GM18907 (cell line): ENCODE measurements around the gene PDE4D.

Source experiments
- ATAC-seq: cut with Tn5 transposase; IDR thresholded peaks from one replicate; pipeline ENCODE4 v1.9.1; 2021; ENCODE audit warnings: mild to moderate bottlenecking, moderate library complexity; ENCODE audit not compliant: unreplicated experiment

The PDE4D gene

DNA sequence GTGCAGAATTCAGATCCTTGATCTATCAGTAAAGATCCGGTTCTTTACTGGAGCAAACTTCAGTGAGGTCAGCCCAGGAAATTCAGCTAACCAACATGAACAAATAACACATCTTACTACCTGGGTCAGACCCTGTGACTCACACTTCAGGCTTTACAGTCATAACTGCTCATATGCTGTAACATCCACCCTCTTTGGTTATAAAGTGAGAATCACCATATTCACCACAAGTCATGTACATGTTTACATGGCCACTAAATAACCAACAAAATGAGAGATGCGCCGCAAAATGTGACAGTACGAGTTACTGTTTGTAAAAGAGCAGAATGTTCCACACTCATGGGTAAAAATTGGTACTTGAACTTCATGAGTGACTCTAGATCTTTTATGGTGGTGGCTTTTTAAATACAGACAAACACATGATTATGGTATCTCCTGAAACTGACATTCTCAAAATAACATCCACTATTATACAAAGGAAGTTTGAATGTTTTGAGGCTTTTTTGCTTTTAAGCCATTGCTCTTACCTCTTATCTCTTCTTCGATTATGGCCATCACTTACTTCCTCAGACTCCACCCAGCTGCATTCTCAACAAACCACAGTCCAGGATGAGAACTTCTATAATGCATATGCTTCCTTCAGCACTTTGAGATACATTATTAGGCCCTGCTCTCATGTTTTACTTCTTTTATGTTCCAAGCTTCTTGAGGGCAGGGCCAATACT, 794.1 kb downstream of the PDE4D start:
- ATAC-seq = no peak

DNA sequence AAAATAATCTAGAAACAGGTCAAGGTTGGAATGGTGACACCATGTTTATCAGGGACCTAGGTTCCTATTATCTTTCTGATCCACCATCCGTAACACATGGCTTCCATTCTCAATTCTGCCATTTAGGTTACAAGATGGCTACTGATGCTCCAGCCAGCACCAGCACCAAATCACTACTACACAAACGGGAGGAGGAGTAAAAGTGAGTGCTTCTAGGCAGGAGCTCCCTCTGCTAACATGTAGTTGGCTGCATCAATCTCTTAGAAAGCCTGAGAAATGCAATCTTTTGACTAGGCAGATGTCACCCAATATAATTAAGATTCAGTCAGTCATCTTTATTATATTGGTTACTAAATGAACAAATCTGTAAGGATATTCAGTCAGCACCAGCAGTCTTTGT, 794.8 kb downstream of the PDE4D start:
- ATAC-seq = no peak

DNA sequence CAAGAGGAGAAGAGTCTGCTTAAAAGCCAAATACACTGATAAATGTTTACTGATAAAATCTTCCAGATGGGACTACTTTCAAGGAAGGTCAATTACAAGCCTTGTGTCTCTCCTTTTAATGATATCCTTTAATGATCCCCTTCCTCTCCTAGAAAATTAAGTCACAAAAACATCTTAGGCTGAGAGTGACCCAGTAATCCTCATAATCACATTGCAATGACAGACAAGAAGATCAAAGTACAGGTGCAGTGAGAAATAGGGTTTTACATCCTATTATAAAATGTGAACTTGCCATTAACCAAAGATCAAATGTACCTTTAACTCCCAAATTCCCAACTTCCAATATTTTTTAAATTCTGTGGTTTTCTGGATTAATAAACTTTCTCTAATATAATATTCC, 795.8 kb downstream of the PDE4D start:
- no peak for ATAC-seq

DNA sequence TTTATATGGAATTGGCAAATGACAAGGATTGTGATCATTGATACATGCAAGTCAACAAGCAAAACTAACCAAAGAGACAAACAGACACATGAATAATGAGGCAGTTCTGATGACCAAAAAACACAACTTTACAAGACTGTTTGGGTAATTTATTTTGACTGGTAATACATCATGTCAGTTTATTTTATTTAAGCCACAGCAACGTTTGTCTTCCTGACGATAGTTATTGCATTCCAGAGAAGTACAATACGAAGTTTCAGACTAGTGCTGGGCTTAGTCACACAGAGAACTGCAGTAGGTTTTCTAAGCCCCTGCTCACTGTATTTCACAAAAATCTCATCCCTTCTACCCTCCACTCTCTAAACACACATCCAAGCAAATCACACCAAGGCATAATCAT, 796.4 kb downstream of the PDE4D start:
- no peak for ATAC-seq

DNA sequence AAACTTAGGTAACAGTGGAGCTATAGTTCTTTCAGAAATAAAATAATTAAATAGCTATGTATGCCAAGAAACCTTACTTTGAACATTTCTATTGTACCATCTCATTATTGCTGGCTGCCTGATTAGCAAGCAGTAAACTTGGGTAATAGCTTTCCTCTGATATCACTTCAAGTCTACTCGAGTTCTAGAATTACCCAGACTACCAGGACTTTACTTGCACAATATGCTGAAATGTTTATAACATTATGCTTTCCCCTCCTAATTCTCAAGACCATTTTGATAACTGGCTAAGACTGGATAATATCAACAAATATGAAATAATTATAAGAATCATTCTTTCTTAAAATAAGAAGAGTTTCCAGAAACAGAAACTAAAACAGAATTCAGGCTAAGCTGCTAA, 798.0 kb downstream of the PDE4D start:
- no peak for ATAC-seq

DNA sequence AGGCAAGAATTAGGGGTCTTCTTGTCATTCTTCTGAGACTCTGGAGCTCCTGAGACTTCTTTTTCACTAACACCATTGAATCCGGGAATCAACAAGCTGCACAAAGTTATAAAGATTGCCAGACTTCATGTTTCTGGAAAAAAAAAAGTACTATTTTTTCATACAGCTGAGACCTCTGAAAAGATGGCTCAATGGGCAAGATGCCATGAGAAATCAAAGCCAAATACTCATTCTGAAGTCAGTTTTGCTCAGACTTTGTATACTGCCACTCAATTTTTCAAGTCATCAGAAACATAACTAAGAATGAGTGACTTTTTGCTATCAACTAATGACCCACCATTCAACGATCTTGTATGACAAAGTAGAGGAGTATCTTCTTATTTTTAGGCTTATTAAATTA, 798.7 kb downstream of the PDE4D start:
- ATAC-seq = no peak

DNA sequence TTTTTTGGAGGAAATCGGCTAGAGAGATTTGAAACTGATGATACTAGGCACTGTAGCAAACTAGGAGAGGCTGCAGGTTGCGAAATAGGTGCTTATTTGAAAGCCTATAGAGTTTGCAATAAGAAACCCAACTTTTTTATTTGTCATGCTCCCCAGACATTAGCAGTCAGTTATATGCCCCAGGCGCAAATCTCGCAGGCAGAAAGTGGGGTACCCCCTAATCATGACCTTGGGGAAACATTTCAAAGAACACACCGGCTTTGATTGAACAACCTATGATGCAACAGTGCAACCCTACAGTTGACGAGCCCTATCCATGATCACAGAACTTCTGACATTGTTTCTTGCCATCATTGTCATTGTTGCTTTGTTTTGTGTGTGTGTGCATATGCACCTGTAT, 800.2 kb downstream of the PDE4D start:
- ATAC-seq = no peak

DNA sequence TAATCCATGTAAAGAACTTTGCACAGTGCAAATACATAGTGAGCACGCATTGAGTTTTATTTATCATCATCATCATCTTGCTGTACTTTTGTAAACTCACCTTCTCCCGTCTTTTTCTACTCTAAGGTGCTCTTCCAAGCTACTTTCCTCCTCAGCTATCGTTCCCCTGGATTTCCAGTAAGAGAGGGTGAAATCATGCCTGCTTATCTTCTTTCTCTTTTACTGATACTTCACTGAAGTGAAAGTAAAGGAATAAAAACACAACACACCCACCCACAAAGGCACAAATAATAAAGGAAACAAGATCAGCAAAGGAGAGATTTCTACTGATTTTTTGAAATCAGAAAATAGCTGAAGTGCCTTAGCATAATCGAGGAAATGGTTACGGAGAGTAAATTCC, 800.8 kb downstream of the PDE4D start:
- ATAC-seq = no peak

DNA sequence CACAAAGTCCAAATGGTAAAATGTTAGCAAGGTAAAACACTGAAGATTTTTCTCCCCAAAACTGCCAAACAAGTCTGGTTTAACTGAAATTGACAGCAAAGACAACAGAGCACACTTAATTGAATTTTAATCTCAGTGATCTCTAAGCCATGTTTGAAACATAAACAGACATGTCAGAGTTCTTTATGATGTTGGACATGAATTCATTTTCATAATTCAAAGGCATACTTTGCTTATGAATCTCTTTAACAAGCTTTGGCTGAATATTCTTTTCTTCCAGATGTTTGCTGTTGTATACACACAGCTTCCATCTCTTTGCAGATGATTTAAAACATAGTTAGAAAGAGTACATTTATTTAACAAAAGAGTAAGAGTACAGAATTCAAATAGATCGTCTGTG, 801.6 kb downstream of the PDE4D start:
- no peak for ATAC-seq

DNA sequence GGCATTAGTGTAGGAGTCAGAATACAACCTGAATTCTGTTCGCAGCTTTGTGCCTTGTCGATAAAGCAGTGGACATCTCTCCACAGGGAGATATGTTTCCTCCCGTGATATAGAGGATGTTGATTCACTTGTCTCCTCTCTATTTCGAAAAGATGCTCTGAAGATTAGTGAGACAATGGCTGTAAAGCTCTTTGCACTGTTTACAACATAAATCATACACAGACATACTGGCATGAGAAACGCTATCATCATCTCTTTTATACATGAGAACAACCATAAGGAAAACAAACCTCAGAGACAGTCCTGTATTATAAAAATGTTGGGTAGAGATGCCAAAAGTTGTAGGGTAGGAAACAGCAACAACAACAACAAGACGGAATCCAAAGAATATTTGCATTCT, 803.2 kb downstream of the PDE4D start:
- no peak for ATAC-seq

DNA sequence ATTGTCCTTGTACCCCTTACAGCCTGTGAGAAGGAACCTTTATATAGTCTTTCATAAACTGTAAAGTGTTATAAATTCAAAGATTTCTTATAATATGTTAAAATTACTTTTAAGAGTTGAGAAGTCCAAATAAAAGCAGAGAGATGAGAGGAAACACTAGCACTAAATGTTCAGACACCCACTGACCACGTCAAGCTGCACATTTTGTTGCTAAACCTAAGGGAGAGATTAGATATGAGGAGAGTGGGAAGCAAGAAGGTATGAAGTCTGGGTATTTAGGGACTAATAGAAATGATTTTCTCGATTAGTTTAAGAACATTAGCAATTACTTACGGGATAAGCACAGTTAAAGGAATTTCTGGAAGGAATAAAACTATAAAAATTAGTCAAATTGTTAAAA, 803.8 kb downstream of the PDE4D start:
- no peak for ATAC-seq

DNA sequence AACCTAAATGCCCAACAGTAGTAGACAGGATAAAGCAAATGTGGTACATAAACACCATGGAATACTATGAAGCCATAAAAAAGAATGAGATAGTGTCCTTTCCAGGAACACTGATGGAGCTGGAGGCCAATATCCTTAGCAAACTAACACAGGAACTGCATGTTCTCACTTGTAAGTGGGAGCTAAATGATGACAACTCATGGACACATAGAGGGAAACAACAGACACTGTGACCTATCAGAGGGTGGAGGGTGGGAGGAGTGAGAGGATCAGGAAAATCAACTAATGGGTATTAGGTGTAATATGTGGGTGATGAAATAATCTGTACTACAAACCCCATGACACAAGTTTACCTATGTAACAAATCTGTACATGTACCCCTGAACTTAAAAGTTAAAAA, 805.0 kb downstream of the PDE4D start:
- ATAC-seq = no peak

DNA sequence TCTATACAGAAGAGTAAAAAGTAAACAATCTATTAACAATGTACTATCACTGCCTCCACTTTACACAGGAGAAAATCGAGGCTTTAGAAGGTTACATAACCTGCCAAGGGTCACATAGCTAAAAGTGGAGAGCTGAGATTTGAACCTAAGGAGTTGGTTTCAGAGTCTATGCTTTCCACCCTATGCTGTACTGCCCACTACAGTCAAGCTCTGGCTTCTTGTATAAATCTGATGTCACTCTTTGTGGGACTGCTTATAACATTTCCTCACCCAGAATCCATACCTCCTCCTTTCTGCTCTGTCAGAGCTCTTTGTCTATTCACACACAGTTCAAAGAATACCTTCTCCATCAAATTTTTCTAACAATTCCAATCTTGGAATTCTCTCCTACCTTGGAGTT, 807.5 kb downstream of the PDE4D start:
- no peak for ATAC-seq

DNA sequence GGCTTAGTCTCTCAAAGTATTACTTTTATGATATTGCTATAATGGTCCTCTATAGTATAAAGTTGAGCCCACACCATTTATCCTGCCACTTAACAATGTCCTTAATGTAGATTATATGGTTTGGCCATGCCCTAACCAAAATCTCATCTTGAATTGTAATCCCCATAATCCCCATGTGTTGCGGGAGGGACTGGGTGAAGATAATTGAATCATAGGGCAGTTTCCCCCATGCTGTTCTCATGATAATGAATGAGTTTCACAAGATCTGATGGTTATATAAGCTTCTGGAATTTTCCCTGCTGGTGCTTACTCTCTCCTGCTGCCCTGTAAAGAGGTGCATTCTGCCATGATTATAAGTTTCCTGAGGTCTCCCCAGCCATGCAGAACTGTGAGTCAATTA, 811.8 kb downstream of the PDE4D start:
- no peak for ATAC-seq

DNA sequence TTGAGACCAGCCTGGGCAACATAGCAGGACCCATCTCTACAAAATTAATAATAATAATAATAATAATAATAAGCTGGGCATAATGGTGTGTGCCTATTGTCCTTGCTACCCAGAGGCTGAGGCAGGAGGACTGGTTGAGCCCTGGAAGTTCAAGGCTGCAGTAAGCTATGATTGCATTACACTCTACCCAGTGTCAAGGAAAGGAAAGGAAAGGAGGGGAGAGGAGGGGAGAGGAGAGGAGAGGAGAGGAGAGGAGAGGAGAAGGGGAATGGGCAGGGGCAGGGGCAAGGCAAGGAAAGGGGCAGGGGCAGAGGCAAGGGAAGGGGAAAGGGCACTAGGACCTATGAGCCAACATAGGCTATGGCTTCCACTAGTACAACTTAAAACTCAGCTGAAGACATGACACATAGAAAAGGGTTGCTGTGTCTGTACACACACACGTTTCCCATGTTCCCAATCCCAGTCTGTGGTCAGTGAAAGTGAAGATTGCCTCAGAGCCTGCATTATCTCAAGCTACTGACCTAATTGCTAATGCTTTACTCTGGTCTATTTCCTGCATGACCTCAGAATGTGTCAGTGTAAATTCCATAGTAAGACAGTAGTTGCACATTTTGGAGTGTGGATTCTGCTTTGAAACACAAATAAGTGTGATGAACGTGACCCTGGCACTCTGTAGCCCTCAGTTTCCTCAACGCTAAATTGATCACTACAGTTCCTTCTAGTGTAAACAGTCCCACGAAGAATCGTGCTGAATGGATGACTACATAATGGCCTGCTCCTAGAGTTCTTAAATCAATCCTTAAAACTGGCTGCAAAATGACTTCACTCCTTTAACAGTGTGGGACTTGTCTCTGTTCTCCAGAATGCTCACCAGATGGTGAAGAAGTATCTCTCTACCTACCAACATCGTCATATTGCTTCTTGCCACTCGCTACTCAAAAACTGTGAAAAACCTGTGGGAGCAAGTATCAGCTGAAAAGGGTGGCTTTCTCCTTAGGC, 813.6 kb downstream of the PDE4D start:
- ATAC-seq = no peak

DNA sequence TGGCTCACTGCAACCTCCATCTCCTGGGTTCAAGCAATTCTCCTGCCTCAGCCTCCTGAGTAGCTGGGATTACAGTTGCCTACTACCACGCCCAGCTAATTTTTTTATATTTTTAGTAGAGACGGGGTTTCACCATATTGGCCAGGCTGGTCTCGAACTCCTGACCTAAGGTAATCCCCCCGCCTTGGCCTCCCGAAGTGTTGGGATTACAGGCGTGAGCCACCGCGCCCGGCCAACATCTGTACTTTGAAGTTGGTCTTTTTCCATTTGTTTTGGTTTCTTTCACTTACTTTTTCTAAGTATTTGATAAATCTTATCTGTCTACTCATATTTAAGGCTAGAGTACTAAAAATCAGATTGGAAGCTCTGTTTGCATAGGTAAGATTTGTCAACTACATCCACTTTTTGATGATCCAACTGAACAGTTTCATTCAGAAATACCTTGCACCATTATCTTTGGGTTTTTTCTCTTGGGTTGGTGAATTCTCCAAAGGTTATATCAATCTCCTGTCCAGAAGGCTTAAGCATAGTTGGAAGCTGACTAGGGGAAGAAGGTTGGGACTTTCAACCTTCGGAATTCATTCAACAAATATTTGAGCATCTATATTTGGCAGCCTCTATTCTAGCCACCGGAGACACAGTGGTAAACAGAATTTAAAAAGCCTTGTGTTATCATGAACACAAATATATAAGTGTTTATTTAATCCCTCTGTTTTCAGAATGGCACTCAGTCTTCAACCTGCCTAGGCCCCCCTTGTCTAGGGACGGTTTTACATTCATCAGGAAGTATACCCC, 821.6 kb downstream of the PDE4D start:
- no peak for ATAC-seq

DNA sequence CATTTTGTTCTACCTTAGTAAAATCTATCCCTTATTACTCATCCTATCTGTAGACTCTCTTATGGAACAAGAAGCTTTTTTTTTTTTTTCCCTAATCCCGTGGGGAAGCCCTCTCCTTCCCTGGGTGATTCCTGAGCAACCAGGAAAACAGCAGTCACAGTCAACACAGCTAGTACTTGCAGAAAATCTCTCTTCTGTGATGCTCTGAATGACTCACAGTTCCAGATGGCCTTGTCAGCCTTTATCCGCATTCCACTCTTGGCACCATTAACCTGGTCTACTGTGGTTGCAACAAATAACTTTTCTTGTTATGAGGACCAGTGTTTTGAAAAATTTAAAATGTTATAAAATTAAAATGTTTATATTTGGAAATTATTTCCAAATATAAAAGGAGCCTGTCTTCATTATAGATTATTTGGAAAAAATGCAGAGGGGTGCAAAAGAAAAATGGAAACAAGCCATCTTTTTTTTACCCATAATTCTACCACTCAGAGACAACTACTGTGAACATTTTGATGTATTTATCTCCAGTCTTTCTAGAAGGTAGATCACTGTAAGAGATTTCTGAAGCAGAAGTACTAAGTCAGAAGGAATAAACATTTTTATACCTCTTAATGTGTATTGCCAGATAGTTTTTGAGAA, 824.0 kb downstream of the PDE4D start:
- no peak for ATAC-seq

DNA sequence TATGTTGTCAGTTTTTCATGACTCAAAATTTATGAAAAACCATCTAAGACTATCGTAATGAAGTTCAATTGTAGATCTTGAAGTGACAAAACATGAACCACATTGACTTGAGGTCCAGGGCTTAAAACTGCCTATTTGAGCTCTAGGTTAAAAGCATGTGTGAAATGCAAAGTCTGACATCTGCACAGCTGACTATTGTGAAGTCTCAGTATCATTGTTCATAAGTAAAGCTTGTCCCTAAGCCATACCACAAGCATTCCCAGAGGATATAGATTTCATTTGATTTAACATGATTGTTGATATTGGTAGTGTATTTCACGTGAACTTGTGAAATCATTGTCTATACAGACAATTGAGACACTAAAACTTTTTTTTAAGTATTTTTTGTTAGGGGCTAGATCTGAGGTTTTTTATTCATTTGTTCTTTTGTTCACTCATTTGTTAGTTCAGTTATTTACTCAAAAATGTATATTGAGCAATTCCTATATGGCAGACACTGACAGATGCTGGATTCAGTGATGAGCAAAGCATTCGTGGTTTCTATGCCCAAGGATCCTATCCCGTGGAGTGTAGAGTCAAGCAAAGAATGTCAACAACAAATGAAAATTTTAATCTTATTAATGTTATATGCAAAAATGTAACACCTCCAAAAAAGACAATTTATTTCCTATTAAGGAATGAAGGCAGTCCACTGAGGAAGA, 825.4 kb downstream of the PDE4D start:
- ATAC-seq = no peak

DNA sequence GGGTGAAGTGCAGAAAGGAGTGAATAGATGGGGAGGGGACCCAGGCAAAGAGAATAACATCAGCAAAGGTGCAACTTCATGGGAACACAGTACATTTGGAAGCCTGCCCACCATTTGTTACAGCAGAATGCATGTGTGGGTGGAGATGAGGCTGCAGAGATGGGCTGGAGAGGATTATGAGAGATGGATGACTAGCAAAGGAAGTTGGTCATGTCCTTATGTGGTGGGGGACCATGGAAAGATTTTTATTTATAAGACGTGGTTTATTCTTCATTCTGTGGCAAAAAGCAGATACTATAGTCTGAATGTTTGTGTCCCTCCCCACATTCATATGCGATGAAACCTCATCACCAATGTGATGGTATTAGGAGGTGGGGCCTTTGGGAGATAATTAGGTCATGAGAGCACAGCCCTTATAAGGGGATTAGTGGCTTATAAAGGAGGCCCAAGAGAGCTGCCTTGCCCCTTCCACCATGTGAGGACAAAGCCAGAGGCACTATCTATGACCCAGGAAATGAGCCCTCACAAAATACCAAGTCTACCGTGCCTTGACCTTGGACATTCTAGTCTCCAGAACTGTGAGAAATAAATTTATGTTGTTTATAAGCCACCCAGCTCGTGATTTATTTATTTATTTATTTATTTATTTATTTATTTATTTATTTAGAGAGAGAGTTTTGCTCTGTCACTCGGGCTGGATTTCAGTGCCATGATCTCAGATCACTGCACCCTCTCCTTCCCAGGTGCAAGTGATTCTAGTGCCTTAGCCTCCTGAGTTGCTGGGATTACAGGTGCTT, 827.0 kb downstream of the PDE4D start:
- ATAC-seq = no peak

DNA sequence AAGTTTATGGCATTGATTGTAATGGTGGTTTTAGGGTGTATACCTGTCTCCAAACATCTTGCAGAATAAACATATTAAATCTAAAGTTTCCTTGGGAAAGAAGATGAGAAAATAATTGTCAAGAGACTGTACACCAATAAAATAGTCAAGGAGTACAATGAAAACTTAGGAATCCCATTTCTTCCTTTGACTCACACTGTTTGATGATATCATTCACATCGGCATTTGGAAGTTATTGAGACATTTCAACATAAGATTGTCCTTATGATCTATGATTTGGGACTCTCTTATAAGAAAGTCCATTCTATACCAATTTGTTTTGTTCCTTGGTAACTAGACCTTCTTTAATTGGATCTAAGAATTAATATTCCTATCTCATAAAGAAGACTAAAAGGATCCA, 828.0 kb downstream of the PDE4D start:
- ATAC-seq = no peak
